GM21515 (cell line): ENCODE data around the gene ABCB11.
A peak's percentile ranks its signal among the peaks of the same experiment; 100 is the strongest.

Experiments
- ATAC-seq: cut with Tn5 transposase; IDR thresholded peaks from one replicate; pipeline ENCODE4 v1.9.1; 2021; ENCODE audit not compliant: unreplicated experiment

The ABCB11 gene

DNA sequence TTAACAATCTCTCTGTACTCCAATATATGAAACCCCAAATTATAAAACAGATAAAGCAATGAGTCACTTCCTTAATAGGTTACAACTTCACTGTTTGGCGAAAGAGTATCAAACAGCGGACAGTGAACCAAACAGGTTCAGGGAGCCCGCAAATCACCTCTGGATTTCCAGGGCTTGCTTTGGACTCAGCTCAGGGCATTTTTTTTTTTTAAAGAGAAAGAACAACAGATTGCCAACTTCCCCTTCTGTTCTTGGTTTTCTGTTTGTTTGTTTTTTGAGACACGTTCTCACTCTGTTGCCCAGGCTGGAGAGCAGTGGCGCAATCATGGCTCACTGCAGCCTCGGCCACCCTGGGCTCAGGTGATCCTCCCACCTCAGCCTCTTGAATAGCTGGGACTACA is 52.7 kb downstream of the ABCB11 start:
- no peak for ATAC-seq

DNA sequence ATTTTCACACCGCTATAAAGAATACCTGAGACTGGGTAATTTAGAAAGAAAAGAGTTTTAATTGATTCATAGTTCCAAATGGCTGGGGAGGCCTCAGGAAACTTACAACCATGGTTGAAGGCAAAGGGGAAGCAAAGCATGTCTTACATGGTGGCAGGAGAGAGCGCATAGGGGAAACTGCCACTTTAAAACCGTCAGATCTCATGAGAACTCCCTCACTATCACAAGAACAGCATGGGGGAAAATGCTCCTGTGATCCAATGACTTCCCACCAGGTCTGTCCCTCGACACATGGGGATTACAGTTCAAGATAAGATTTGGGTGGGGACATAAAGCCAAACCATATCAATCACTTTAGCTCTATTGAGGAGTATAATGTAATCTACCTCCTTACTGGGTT is 53.5 kb downstream of the ABCB11 start:
- ATAC-seq = no peak

DNA sequence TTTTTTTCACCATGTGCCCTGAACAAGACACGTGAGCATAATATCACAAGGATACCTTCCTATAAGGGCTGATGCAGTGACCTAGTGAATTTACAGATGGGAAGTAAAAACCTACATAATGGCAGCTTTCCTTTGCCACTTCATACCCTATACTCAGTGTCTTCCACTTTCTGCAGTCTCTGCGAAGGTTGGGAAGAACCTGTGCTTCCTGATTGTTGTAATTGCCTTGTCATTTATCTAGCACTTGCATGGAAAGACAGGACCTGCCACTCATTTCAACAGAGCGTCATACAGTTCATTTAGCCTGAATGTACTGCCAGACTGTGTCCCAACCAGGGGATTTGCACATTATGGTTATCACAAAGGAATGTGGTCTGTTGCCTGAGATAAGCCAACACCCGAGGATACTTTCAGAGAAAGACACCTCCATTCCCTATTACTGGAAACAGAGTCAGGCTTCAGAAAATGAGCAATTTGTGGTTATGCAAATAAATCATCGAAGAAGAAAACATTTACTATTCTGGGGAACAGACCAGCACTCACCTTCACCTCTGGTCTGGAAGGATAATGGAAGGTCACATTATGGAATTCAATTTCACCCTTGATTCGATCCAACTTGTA is 55.0 kb downstream of the ABCB11 start:
- ATAC-seq = no peak

DNA sequence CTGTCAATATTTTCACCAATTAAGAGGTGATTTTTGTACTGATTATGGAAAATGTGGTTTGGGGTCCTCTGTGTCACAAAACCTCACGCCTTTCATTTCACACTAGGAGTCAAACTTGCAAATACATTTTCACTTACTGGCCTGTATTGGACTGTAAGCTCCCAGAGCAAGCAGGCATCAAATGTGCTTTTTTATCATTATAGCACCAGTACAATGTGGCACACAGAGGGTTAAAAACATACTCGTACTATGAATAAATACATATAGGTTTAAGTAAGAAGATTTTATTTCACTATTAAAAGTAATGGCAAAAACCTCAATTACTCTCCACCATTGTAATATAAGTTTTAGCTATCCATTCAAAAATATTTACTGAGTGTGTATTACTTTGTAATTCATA is 56.7 kb downstream of the ABCB11 start:
- ATAC-seq = no peak

DNA sequence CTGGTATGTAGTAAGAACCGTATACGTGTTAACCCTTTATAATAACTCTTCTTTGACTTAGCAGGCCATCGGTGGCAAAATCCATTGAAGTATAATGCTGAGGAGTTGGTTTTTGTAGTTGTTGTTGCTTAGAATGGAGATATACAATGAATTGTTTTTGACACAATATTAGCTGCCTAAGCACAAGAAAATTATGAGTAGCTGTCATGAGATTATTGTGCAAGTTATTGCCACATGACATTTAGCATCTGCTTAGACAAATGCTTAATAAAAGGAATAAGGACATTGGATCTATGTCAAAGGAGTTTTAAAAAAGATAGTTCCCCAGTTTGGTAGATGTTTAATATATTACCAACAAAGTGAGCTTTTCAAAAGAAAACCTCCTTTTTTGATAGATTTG is 59.9 kb downstream of the ABCB11 start:
- ATAC-seq = no peak

DNA sequence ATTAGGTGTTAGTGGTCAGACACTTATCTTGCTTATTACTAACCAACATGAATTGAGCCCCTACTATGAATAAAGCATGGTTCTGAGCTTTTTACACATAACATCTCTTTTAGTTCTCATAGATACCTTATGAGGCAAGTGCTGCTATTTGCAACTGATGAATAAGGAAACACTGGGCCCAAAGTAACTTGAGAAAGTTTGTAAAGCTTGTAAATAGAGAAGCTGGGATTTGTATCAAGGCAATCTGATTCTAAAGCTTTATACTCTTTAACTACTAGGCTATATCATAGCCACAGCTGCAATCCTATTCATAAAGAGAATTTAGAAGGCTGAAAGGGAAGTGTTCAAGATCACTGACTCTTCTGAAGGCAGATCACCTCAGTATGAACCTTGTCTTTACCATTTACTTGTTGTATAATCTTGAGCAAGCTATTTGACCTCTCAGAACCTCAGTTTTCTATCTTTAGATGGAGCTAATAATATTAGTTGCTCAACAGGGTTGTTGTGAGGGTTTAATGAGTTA is 60.4 kb downstream of the ABCB11 start:
- no peak for ATAC-seq

DNA sequence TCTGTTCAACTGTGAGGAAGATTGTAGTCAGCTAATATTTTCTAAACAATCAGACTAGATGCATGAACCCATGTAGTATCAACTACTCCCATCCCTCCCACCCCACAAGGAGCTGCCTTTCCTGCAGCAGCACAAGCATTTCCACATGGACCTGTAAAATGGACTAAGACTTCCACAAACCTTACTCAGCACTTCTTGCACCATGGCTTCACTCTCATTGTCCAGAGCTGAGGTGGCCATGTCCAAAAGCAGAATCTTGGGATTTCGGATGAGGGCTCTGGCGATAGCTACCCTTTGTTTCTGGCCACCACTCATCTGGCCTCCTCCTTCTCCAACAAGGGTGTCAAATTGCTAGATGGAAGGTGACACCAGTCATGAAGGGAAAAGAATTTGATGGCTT is 61.3 kb downstream of the ABCB11 start:
- ATAC-seq = no peak

DNA sequence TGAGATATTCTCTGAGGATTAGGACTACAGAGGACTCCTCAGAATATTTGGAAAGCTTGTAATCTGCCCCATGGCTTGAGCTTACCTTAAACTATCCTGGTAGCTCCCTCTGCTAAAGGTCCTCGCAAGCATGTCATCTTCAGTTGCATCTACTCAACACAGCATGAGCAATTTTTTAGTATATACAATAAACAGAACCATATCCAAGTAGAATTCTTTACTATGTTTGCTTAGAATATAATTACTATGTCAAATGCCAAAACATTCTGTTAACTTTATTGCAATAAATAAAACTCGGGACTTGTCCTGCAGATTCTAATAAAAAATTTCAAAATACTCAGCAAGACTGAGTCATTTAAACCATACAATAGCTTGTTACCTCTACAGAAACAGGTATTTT is 62.8 kb downstream of the ABCB11 start:
- ATAC-seq = no peak

DNA sequence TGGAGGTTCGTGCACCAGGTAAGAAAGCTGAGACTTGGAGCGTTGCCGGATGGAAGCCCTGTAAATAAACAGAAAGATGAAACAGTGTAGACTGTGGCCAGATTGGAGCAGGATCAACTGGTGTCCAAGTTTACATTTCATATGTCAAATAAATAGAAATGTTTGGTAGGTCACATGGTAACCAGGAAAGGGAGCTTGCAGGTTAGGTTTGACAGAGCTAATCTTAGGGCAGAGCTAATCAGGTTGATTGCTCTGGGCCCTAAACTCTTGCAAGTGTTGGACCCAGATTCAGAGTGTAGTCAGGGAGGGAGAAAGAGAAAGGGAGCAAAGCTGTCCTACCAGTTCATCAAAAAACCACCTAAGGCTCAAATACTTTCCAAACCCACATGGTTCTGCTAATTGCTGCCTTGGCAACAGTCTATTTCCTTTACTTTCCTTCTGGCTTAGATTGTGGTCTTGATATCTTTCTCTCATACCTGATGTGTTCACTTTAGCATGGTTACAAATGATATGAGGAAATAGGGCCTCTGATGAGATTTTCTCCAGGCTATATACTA is 66.8 kb downstream of the ABCB11 start:
- no peak for ATAC-seq

DNA sequence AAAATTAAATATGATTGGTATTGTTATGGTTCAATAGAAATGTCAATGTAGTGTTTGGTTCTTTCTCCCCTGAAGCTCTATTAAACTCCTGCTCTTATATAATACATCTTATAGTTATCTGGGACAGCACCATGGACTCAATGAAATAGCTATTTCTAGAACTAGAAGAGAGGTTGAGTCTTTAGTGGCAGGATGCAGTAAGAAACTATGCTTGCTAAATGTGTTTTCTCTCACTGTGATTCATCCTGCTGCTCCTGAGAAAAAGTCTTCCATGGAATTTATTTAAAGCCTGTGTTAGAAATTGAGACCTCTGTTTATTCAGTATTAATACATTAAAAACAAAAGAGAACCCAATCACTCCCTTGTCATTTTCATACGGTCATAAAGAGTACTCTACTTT is 68.5 kb downstream of the ABCB11 start:
- ATAC-seq = no peak

DNA sequence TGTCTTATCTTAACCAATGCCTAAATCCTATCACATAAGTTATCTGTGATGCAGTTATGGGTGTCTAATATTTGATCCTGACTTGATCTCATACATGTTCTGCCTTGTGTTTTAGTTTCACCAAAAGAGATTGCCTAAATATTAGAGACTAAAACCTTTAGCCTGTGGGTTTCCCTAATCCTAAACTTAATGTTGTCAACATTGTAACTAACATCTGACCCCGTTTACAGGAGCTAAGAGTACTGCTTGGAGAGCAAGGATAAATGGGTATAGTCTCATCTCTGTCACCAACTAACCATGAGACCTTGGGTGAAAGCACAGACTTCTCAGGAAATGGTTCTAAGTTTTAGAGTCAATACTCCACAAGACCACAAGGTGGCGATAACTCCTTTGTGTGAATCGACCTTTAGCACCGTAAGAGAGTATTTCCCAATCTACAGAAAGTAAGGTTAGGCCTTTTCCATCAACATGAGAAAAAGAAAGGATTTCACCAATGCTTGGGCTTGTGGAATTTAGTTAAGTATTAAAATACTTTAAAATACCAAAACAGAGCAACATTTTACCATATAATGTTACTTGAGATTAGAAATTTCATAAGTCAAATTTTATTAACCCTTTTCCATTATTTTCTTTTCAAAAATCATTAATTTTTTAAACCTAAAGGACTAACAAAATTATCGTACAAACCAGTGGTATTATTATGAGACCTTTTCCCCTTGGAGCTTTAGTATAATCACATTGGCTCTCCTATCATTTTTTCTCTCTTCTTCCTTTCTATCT is 69.5 kb downstream of the ABCB11 start:
- peak; percentile 91 for ATAC-seq

DNA sequence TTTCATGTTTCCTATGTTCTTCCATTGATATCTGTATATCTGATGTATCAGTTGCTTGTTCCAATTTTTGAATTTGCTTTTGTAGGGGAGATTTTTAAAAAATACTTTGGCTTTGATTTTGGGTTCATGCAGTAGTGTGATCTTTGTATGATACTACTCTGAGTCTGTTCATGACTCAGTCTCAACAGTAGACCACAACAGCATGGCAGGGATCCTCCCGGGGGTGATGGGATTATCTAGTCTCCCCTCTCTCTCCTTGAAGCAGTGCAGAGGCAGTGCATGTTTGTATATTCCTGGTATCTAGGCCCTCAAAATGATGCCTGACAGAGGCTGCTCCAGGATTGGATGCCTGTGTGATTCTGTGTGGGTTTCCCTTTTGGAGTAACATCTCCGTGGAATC is 74.7 kb downstream of the ABCB11 start:
- ATAC-seq = no peak

DNA sequence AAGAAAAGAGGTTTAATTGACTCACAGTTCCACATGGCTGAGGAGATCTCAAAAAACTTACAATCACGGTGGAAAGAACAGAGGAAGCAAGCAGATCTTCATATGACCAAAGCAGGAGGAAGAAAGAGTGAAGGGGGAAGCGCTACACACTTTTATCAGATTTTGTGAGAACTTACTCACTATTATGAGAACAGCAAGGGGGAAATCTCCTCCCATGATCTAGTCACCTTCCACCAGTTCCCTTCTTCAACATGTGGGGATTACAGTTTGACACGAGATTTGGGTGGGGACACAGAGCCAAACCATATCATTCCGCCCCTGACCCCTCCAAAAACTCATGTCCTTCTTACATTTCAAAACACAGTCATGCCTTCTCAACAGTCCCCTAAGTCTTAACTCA is 75.8 kb downstream of the ABCB11 start:
- ATAC-seq = no peak

DNA sequence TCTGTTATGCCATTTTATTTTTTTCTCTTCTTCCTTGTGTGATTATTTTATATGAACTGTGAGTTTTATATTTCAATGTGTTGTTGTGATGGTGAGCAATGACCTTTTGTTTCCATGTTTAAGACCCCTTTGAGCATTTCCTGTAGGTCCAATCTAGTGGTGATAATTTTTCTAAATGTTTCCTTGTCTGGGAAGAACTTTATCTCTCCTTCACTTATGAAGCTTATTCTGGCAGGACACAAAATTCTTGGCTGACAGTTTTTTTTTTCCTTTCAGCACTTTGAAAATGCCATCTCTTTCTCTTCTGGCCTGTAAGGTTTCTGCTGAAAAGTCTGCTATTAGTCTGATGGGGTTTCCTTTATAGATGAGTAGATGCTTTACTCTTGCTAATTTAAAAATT is 76.9 kb downstream of the ABCB11 start:
- no peak for ATAC-seq

DNA sequence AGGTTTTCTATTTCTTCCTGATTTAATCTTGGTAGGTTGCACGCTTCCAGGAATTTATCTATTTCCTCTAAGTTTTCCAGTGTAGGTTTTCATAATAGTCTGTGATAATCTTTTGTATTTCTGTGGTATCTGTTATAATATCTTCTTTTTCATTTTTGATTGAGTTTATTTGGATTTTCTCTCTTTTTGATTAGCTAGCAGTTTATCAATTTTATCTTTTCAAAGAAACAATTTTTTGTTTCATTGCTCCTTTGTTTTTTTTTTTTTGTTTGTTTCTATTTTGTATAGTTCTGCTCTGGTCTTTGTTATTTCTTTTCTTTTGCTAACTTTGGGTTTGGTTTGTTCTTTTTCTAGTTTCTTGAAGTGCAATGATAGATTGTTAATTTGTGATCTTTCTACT is 78.7 kb downstream of the ABCB11 start:
- no peak for ATAC-seq

DNA sequence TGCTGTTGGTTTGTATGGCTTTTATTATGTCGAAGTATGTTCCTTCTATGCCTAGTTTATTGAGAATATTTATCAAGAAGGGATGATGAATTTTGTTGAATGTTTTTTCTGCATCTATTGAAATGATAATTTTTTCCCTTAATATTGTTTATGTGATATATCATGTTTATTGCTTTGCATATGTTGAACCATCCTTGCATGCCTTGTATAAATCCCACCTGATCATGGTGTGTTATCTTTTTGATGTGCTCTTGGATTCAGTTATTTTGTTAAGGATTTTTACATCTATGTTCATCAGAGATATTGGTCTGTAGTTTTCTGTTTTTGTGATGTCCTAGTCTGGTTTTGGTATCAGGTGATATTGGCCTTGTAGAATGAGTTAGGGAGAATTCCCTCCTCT is 79.3 kb downstream of the ABCB11 start:
- ATAC-seq = no peak

DNA sequence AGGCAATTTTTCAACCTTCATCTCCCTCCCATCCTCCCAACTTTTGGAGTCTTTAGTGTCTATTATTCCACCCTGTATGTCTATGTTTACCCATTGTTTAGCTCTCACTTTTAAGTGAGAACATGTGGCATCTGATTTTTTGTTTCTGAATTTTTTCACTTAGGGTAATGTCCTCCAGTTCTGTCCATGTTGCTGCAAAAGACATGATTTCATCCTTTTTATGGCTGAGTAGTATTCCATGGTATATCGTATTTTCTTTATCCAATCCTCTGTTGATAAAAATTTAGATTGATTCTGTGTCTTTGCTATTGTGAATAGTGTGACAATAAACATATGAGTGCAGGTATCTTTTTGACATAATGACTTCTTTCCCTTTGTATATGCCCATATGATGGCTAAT is 81.8 kb downstream of the ABCB11 start:
- no peak for ATAC-seq

DNA sequence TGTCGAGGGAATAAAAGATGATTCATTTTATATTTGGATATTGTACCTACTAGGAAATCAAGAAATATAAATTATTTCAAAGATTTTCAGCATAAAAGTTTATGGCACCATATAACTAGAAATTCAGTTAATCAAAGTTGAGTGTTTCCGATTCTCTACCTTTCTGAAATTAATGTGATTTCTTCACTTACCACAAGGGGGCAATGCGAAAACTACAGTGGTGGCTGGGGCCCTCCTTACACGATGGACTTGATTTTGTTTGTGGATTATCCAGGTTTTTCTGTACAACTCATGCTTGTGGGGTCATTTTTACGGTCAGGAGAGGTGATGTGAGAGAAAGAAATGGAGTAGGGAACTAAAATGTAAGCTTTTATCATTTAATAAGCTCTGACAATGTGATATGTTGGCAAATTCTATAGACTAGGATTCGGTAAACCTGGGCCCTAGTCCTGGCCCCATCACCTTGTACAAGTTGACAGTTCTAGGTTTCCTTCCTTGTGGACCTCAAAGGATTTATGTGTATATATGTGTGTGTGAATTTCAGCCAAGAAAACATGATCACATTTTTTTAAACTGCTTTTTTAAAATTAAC is 82.4 kb downstream of the ABCB11 start:
- ATAC-seq = no peak

DNA sequence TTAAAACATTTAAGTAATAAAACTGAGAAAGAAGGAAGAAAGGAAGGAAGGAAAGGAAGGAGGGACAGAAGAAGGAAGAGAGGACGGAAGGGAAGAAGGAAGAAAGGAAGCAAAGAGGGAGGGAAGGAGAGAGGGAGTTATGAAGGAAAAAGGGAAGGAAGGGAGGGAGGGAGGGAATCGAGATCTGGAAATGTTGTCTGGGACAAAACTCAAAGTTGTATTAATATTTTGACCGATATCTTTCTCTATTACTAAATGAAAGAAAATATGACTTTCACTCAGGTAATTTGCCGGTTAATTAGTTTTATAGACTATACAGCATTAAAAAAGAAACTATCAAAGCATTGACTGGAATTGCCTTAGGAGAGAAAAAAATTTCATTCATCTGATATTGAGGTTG is 85.6 kb downstream of the ABCB11 start:
- ATAC-seq = no peak

DNA sequence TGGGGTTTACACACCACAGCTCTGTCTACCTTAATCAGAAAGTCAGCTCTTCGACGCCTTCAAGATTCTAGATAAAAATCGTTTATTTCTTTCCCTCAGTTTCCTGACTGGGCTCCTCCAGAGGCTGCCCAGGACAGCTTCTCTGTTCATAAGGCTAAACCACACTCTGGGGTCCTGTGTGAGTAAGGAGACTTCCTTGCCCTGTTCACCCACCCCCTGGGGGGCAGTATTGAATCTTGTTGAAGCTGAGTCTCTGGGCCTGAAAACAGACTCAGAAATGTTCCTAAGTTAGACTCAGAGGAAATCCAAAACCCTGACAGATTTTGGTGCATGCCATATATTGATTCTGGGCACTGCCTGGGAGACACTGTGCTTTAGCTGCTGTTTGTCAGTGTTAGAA is 87.1 kb downstream of the ABCB11 start:
- no peak for ATAC-seq

DNA sequence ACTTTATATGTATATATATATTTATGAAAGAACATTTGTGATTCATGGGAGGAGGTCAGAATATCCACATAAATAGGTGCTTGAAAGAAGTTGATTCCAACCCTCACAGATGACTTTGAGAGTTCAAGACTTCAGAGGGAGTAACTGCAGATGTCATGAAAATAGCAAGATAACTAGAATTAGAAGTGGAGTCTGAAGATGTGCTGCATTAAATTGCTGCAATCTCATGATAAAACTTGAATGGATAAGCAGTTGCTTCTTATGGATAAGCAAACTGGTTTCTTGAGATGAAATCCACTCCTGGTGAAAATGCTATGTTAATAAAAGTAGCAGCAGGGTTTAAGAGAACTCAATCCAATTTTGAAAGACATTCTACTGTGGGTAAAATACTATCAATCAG is 89.8 kb downstream of the ABCB11 start:
- no peak for ATAC-seq

DNA sequence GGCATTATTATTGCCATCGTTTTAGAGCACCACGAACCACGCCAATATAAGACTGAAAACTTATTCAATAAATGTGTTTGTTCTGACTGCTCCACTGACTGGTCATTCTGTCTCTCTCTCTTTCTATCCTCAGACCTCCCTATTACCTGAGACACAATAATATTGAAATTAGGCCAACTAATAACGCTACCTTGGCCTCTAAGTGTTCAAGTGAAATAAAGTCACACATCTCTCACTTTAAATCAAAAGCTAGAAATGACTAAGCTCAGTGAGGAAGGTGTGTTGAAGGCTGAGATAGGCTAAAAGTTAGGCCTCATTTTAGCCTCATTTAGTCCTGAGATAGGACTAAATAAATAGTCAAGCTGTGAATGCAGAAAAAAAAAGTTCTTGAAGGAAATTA is 91.2 kb downstream of the ABCB11 start:
- ATAC-seq = peak; percentile 71
